Measurements from ENCODE around the gene ETNPPL. TPM values are rescaled to one million over a fixed set of nuclear protein-coding genes. Genes with fewer than 3 reads are reported as not detected.

ETNPPL gene
- not detected in 2 replicates for total RNA-seq

DNA sequence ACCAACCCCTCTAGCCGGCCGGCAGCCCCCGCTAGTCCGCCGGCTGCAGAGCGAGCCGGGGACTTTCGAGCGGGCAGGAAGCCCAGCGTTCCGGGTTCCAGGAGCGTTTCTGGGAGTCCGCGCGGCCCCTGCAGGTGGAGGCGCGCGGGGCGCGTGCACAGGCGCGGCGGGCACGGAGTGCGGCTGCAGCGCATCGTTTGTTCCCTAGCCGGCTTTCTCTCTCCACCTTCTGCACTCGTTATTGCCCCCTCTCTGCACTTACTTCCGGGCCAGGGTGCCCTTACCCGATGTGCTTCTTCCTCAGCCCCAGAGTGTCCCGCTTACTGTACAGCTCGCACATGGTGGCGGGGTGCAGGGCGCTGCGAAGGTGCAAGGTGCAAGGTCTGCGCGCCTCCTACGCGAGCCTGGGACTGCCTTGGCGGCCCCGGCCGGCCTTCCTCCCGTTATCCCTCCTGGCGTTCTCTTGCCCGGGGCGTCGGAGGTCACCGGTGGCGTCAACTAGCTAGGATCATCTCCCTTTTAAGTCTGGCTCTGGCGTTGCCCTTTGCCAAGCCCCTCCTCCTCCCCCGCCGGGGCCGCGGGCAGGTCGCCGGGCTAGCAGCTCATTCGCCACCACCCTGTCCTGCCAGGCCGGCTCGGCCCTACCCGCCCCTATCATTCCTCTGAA lies at the start of gene ETNPPL:
ETNPPL (minus strand) TSS at position 495 of the 667 bp plus-strand sequence; CDS start at position 340, 155 bp downstream.

Other genes with a start within 250 kb of the ETNPPL start
- 807 and 833 TPM in 2 replicates for gene RPL34, start 142.5 kb downstream of the ETNPPL start, total RNA-seq
- gene OSTC, start 112.5 kb downstream of the ETNPPL start, total RNA-seq: 170 and 196 TPM in 2 replicates